ENCODE results near the gene DENND4A.

DNA sequence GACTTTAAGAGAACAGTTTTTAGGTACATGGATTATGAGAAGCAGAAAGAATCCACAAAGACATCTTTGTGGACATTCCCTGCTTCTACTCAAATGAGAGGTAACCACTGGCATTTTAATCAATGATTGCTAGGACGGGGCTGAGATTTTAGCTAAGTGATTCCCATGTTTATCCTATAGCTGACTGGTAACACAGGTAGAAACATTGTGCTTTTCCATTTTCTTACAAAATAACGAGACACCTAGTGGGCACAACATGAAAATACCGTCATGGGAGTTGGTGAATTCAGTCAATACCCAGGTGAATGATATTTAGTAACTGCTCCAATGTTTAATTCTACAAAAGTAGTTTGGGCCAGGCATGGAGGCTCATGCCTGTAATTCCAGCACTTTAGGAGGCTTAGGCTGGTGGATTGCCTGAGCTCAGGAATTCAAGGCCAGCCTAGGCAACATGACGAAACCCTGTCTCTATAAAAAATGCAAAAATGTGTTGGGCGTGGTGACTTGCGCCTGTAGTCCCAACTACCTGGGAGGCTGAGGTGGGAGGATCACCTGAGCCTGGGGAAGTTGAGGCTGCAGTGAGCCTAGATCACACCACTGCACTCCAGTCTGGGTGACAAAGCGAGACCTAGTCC lies 37.2 kb upstream of the DENND4A start:
- no peak for TF ChIP-seq TAF1 (IDR thresholded peaks at IDR 0.05; ENCODE audit: borderline replicate concordance, insufficient read depth, low read length)
- no peak for TF ChIP-seq POLR2AphosphoS5 (IDR thresholded peaks at IDR 0.05; ENCODE audit: low read depth, low read length)
- no peak for TF ChIP-seq SIN3A (IDR thresholded peaks at IDR 0.05; ENCODE audit: borderline replicate concordance, insufficient read depth, low read length)
- TF ChIP-seq FOXP2 (optimal IDR thresholded peaks at IDR 0.05; ENCODE audit: borderline replicate concordance, extremely low read depth, extremely low read length, insufficient read depth) = no peak

Data from PFSK-1 (cell line).